ENCODE data around the gene MSL3.

The MSL3 gene

GRCh38 chrX:11757719-11758399 is at the start of gene MSL3:
Gene MSL3, plus strand, starts transcription at chrX:11758237. Its CDS starts 27 bp downstream, at chrX:11758264.
- DNase-seq (ENCODE audit: low read depth): peak; percentile 50

- no peak for DNase-seq (ENCODE audit: low read depth)
Measured at GRCh38 chrX:11722304-11722703, 35.7 kb upstream of the MSL3 start.

GRCh38 chrX:11724122-11725017 is 33.7 kb upstream of the MSL3 start:
- no peak for DNase-seq (ENCODE audit: low read depth)

DNA sequence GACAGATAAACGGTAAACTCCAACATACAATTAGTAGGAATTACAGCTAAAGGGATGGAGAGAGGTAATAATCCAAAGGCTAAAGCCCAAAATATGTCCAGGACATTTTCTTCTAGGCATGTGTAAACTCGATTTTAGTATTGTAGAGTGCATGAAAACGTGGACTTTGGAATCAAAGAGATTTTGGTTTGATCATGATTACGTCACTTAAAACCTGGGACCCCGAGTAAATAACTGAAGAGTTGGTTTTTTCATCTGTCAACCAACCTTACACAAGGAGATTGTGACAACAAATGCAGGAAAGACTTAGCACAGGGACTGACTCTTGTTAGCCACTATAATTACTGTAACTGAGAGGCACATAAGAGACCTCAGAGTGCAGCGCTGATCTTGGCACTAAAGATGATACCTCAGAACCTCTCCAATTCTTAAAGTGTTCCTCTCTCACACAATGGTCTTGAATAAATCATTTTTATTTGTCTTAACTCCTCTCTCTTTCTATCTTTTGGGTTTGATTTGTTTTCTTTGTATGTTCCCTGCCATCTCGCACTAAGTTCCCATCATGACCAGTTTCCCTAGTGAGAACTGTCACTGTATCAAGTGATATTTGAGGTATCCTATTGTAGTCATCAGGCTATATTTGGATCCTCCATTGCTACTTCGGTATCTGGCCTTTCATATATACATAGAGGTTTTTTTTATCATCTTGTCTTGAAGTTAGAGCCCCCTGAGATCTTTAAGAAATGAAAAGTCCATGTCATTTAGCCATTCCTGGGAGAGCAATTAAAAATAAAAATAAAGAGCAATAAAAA is 32.2 kb upstream of the MSL3 start:
- DNase-seq (ENCODE audit: low read depth): no peak

GRCh38 chrX:11728556-11728955 is 29.5 kb upstream of the MSL3 start:
- DNase-seq (ENCODE audit: low read depth): no peak

DNA sequence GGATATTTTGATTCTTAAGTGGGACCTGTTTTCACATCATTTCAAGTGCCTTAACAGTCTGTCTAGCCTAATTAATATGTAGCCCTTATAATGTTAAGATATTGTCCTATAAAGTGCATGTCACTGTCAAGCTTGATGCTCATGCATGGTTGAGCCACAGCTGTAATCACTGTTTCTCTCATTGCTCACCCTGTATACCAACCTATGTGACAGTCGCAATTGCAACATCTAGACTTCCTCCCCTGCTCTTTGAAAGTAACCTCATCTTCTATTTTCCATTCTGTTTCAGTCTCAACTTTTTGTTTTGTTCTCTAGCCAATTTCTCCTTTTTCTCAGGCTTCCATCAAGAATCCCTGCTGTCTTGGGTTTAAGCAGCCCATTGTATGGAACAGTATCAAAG is 24.4 kb upstream of the MSL3 start:
- DNase-seq (ENCODE audit: low read depth): no peak

DNA sequence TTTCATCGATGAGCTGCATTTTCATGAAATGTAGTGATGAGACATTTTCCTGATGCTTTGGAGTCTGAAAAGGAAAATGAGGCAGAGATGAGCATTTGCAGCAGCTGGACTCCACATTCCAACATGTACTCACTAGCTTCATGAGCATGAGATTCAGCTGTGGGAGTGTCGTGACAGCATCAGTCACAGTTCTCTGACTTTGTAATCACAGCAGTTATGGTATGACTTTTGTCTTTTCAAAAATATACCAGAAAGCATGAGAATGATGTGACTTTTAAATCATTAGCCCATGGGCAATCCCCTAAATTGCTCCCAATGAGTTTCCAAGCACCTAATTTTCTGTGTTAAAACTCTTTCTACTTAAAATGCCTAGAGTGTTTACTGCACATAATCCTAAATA is 18.3 kb upstream of the MSL3 start:
- no peak for DNase-seq (ENCODE audit: low read depth)

GRCh38 chrX:11740794-11741193 is 17.2 kb upstream of the MSL3 start:
- DNase-seq (ENCODE audit: low read depth): no peak

DNA sequence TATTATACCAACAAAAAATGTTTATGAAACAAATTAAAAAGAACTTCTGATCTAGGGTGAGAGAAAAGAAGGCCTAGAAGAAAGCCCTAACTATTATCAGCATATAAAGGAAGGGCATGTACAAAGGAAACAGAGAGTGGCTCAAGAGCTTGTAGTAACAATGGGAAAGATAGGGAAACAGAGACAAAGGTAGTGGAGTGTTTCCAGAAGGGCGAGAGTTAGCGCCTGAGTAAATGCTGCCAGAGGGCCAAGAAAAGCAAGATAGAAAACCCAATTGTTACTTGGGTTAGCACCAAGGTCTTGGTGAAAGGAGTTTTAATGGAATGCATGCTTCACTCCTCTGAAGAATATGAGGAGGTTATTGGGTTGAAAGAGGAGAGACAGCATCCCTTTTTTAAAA is 16.5 kb upstream of the MSL3 start:
- no peak for DNase-seq (ENCODE audit: low read depth)

DNA sequence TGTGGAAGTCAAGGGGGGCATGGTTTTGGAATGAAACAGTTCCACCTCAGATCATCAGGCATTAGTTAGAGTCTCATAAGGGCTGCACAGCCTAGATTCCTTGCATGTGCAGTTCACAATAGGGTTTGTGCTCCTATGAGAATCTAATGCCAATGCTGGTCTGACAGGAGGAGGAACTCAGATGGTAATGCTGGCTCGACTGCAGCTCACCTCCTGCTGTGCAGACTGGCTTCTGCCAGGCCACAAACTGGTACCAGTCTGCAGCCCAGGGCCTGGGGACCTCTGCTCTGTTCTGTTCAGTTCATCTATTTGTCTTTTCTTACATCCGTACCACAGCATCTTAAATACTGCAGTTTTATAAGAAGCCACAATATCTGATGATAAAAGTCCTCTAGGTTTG is 12.2 kb upstream of the MSL3 start:
- DNase-seq (ENCODE audit: low read depth): no peak

DNA sequence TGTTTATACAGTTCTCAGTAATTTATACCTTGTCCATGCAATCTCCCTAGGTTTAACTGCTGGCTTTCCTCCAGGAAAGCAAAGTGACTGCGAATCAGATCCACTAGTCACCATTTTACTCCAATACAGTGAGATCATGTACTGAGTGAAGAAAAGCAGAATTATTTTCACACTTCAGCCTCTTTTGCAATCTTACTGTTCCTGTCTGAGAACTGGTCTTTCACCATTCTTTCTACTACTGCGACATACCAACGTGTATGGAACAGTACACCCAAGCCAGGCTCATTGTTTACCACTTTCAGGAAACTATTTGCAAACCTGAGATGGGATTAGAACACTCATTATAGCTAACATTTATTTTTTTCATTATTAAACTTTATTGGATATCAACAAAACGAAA is 8.0 kb upstream of the MSL3 start:
- DNase-seq (ENCODE audit: low read depth): no peak

DNA sequence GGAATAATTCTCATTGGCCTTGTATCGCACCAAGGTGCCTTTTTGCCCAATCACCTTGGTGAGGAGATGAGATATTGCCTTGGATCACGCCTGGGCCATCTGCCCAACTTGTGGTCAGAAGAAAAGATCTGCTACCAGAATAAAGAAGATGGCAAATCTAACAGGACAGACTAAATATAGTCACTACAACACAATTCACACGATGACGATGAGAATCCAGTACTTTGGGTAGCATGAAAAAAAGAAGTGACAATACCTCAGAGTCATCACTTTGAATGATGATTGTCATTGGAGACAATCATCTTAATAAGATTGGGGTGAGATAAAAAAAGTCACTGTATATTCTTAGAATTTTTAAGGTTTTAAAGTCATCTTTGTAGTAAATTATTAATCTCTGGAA is 7.3 kb upstream of the MSL3 start:
- DNase-seq (ENCODE audit: low read depth): no peak

DNA sequence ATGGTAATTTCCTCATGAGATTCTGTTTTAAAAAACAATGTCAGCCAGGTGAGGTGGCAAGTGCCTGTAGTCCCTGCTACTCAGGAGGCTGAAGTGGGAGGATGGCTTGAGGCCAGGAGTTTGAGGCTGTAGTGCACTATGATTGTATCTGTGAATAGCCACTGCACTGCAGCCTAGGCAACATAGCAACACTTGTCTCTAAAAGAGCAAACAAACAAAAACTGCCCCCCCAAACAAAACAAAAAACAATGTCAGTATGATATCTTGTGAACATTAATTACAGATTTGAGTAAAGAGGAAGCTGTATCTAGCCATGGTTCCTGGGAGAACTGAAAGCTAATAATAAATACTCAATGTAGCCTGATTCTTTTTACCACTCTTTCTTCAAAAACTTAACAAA is 6.8 kb upstream of the MSL3 start:
- DNase-seq (ENCODE audit: low read depth): no peak

DNA sequence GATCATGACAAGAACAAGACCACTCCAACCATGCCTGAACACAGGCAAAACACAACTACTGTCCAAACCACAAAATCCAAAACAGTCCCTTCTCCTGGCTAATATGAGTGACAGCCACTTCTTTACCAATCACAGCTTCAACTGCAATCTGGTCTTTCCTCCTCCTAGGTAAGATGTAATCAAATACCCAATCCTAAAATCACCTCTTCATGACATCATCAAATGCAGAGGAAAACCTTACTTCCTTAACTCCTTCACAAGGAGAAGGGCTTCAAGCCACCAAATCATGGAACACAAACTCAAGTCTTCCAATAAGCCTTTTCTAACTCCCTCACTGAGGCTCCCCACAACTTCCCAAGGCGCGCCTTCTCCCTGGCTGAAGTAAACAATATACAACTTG is 4.4 kb upstream of the MSL3 start:
- DNase-seq (ENCODE audit: low read depth): no peak

GRCh38 chrX:11754958-11755645 is 2.9 kb upstream of the MSL3 start:
- DNase-seq (ENCODE audit: low read depth): no peak

- no peak for DNase-seq (ENCODE audit: low read depth)
Measured at GRCh38 chrX:11755724-11756123, 2.3 kb upstream of the MSL3 start.

DNA sequence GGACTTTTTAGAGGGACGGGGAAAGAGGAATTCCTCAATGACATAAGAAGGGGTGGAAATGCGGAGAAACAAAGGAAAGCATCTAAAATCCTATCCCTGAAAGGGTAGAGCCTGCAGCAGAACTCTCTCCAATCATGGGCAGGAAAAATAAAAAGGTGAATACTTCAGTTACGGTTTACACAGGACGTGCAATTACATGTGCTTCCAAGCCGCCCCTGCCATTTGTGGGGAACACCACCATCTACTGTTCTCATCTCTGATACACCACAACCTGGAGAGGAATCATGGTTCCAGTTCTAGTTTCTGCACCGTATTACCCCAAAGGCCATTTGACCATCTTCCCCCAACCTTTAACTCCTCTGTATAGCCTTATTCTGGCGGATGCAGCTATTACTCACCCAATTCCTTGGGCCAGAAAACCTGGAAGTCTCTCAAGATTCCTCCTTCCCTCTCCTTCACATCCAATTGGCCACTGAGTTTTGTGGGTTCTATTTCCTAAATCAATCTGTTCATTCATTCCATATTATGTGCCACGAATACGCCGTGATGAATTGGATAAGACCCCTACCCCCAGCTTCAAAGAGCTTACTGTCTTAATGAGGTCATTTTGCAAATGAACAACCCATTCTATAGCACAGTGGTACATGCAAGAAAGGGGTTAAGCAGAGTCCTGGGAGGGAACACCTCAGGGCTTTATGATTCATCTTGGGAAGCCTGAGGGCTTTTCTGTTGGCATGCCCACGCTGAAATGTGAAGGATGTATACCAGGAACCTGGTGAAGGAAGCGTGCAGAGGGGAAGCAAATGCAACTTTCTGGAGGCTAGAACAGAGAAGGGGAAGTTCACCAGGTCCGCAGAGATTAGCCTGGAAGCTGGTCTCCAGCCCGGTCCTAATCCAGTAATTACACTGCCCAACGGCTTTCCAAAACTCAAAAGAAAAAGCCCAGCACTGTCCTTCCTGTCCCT is 1.4 kb upstream of the MSL3 start:
- DNase-seq (ENCODE audit: low read depth): no peak

DNA sequence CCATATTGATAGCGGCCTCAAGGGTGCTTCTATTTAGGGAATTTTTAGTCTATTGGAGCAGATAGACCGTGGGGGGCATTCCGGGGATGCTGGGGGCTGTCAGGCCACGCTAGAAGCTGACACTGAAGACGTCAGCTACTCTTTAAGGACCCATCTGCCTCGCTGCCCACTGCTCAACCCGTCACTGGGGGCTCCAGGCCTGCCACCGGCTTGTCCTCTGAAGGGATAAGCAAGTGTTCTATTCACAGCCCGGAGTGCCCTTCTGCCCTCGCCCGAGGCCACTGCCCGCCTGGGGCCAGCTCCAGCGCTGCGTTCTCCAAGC is 679 bp upstream of the MSL3 start:
- no peak for DNase-seq (ENCODE audit: low read depth)

- peak; percentile 80 for DNase-seq (ENCODE audit: low read depth)
Measured at GRCh38 chrX:11758400-11759171, 549 bp downstream of the MSL3 start.

GRCh38 chrX:11759172-11759460 is 1.1 kb downstream of the MSL3 start:
- no peak for DNase-seq (ENCODE audit: low read depth)
